Mucosa of rectum (tissue), 2 donors: Measurements from ENCODE around the gene ZNF362.

Source experiments
- H3K27ac ChIP-seq, 2 donors: one replicate each; pipeline ENCODE4 v1.7.0; 2013; ENCODE audit warnings: inconsistent platforms in 2 of 2, low read depth in 2 of 2, low read length in 2 of 2
- H3K27me3 ChIP-seq, 2 donors: one replicate each; pipeline ENCODE4 v1.7.0; 2013; ENCODE audit warnings: low read length in 2 of 2; ENCODE audit not compliant: control insufficient read depth in 2 of 2, insufficient read depth in 2 of 2
- H3K36me3 ChIP-seq, 2 donors: one replicate each; pipeline ENCODE4 v1.7.0; 2013; ENCODE audit warnings: low read length in 2 of 2; ENCODE audit not compliant: control insufficient read depth in 2 of 2, insufficient read depth in 2 of 2
- H3K4me1 ChIP-seq, 2 donors: one replicate each; pipeline ENCODE4 v1.7.0; 2013; ENCODE audit warnings: low read length in 2 of 2, mild to moderate bottlenecking in 1 of 2; ENCODE audit not compliant: control insufficient read depth in 2 of 2, insufficient read depth in 2 of 2
- H3K4me3 ChIP-seq, 2 donors: one replicate each; pipeline ENCODE4 v1.7.0; 2013; ENCODE audit warnings: low read length in 2 of 2
- H3K9ac ChIP-seq, 2 donors: one replicate each; pipeline ENCODE4 v1.7.0; 2013; ENCODE audit warnings: low read length in 2 of 2, low read depth in 1 of 2, mild to moderate bottlenecking in 1 of 2
- H3K9me3 ChIP-seq, 2 donors: one replicate each; pipeline ENCODE4 v1.7.0; 2013; ENCODE audit warnings: low read length in 2 of 2; ENCODE audit not compliant: control insufficient read depth in 2 of 2
- donor health status: healthy.
- donor health status: Normal muscosa, but diverticular disease.

The ZNF362 gene

GRCh38 chr1:33266766-33267165 lies 10.5 kb downstream of the ZNF362 start:
- no peak overlapping the region for H3K9ac ChIP-seq

GRCh38 chr1:33267468-33268205 lies 11.3 kb downstream of the ZNF362 start:
- Histone ChIP-seq H3K27ac (no peak overlapping the region), H3K9me3 (no peaks in the 10 kb centered on the region), H3K36me3 (peaks cover 0 to 14% of the 10 kb centered on the region in 2 donors), H3K4me3 (no peak overlapping the region), H3K4me1 (no peaks in the 10 kb centered on the region), H3K27me3 (no peaks in the 10 kb centered on the region), H3K9ac (no peak overlapping the region)

More at GRCh38 chr1:33266766-33267165, 10.5 kb downstream of the ZNF362 start:
- Histone ChIP-seq H3K4me1 (no peaks in the 10 kb centered on the region), H3K27me3 (no peaks in the 10 kb centered on the region), H3K9me3 (no peaks in the 10 kb centered on the region), H3K4me3 (no peak overlapping the region), H3K36me3 (peaks cover 0 to 15% of the 10 kb centered on the region in 2 donors), H3K27ac (no peak overlapping the region)

- H3K27me3 ChIP-seq = no peaks in the 10 kb centered on the region
- H3K4me1 ChIP-seq = no peaks in the 10 kb centered on the region
- no peak overlapping the region for H3K4me3 ChIP-seq
- H3K9ac ChIP-seq = no peak overlapping the region
- H3K27ac ChIP-seq = no peak overlapping the region
- peaks cover 0 to 11% of the 10 kb centered on the region in 2 donors for H3K36me3 ChIP-seq
- H3K9me3 ChIP-seq = no peaks in the 10 kb centered on the region
Measured at GRCh38 chr1:33268457-33268856, 12.2 kb downstream of the ZNF362 start.

GRCh38 chr1:33268927-33269610 lies 12.8 kb downstream of the ZNF362 start:
- Histone ChIP-seq H3K4me1 (no peaks in the 10 kb centered on the region), H3K36me3 (peaks cover 0 to 11% of the 10 kb centered on the region in 2 donors), H3K27me3 (no peaks in the 10 kb centered on the region), H3K9me3 (no peaks in the 10 kb centered on the region), H3K9ac (no peak overlapping the region), H3K27ac (no peak overlapping the region), H3K4me3 (no peak overlapping the region)

- Histone ChIP-seq H3K4me3 (no peak overlapping the region), H3K9ac (no peak overlapping the region), H3K36me3 (peaks cover 0 to 11% of the 10 kb centered on the region in 2 donors), H3K9me3 (no peaks in the 10 kb centered on the region), H3K4me1 (no peaks in the 10 kb centered on the region), H3K27ac (no peak overlapping the region), H3K27me3 (no peaks in the 10 kb centered on the region)
Measured at GRCh38 chr1:33269621-33270020, 13.3 kb downstream of the ZNF362 start.

GRCh38 chr1:33270379-33270778 lies 14.1 kb downstream of the ZNF362 start:
- H3K4me1 ChIP-seq = no peaks in the 10 kb centered on the region

GRCh38 chr1:33270808-33271465 lies 14.6 kb downstream of the ZNF362 start:
- Histone ChIP-seq H3K4me3 (no peak overlapping the region), H3K9ac (no peak overlapping the region), H3K27ac (no peak overlapping the region), H3K9me3 (no peaks in the 10 kb centered on the region), H3K27me3 (no peaks in the 10 kb centered on the region), H3K36me3 (peaks cover 0 to 11% of the 10 kb centered on the region in 2 donors), H3K4me1 (no peaks in the 10 kb centered on the region)

More at GRCh38 chr1:33270379-33270778, 14.1 kb downstream of the ZNF362 start:
- Histone ChIP-seq H3K9me3 (no peaks in the 10 kb centered on the region), H3K9ac (no peak overlapping the region), H3K36me3 (peaks cover 0 to 11% of the 10 kb centered on the region in 2 donors), H3K4me3 (no peak overlapping the region), H3K27me3 (no peaks in the 10 kb centered on the region), H3K27ac (no peak overlapping the region)

- Histone ChIP-seq H3K27me3 (no peaks in the 10 kb centered on the region), H3K9ac (no peak overlapping the region), H3K4me1 (no peaks in the 10 kb centered on the region), H3K4me3 (no peak overlapping the region), H3K27ac (no peak overlapping the region), H3K9me3 (no peaks in the 10 kb centered on the region), H3K36me3 (peaks cover 2 to 13% of the 10 kb centered on the region in 2 donors)
Measured at GRCh38 chr1:33271666-33272505, 15.6 kb downstream of the ZNF362 start.

GRCh38 chr1:33272509-33272908 lies 16.2 kb downstream of the ZNF362 start:
- Histone ChIP-seq H3K9ac (no peak overlapping the region), H3K4me3 (no peak overlapping the region), H3K9me3 (no peaks in the 10 kb centered on the region), H3K36me3 (peaks cover 3 to 18% of the 10 kb centered on the region in 2 donors), H3K4me1 (no peaks in the 10 kb centered on the region), H3K27ac (no peak overlapping the region), H3K27me3 (no peaks in the 10 kb centered on the region)
